Breast epithelium (tissue), 3 donors: Measurements from ENCODE around the gene NCS1.

ENCODE experiments used
- CTCF ChIP-seq, 3 donors: fragments of 450-650 bp; IDR thresholded peaks; one replicate each; pipeline ENCODE4 v1.5.1; 2016 to 2017; ENCODE audit warnings: antibody characterized with exemption in 3 of 3, mild to moderate bottlenecking in 3 of 3, moderate library complexity in 3 of 3
- POLR2A ChIP-seq: fragments of 450-650 bp; IDR thresholded peaks from one replicate; pipeline ENCODE4 v1.6.1; 2016; ENCODE audit warnings: antibody characterized with exemption, mild to moderate bottlenecking, moderate library complexity

GRCh38 chr9:130268521-130269211 is 96.5 kb downstream of the NCS1 start:
- TF ChIP-seq CTCF (IDR thresholded peaks at IDR 0.05) (no peak), POLR2A (no peak)
